ENCODE measurements around the gene OLA1.

Gene OLA1

GRCh38 chr2:174124181-174124580 lies 124.2 kb downstream of the OLA1 start:
- DNase-seq: no peak
- intact Hi-C loops (cut with DNase I): no loop called here

DNA sequence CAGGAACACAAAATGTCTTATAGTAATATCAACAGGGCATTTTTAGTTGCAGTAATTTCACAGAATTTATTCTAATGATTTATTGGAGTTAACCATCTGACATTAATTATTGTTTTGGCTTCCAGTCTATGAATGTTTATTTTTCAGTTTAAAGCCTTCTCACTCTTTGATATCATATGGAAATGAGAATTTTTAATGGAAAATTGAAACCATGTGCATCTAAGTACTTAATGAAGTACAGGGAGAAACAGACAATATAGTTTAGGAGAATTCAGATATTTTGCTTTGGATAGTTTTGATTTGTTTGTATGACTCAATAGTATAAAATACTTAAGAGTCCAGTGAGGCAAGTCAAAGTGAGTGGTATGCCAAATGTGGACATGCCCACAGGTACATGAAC lies 126.1 kb downstream of the OLA1 start:
- intact Hi-C loops (cut with DNase I): no loop called here

DNA sequence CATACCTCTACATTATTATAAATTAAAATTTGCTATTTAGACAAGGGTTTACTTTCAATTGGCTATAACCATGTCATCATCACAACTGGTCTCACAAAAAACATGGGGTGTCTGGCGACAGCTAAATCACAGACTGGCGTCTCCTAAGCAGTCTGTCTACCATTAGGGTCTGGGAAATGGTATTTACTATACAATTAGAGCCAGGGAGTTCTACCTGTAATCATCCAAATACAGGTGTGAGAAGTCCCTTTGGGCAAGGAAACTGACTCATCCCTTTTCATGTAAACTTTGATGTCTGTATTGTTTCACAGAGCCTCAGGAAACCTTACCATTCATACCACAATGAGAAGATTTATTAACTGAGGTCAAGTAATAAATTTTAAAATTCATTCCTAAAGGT lies 126.7 kb downstream of the OLA1 start:
- no peak for DNase-seq
- intact Hi-C loops (cut with DNase I): no loop called here

More for the DNA sequence above, 126.1 kb downstream of the OLA1 start:
- DNase-seq: no peak

- DNase-seq: no peak
- intact Hi-C loops (cut with DNase I): no loop called here
Observed at GRCh38 chr2:174121175-174121574, 127.2 kb downstream of the OLA1 start.

DNA sequence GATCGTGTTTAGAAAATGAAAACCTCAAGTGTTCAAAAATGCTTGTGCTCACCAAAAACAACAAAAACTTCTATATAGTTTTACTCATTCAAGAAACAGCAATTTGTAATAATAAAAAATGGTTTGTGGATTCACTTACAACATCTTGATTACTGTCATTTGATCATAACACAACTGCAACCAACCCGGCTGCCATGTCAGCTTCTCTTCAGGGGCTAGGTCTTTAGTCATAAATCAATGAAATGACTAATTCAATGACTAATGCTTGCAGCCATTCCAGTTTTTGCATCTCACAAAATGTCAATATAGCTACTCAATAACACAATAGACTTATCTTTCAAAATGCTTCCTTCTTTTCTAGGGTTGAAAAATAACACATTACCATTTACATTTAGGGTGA lies 128.0 kb downstream of the OLA1 start:
- intact Hi-C loops (cut with DNase I): no loop called here

DNA sequence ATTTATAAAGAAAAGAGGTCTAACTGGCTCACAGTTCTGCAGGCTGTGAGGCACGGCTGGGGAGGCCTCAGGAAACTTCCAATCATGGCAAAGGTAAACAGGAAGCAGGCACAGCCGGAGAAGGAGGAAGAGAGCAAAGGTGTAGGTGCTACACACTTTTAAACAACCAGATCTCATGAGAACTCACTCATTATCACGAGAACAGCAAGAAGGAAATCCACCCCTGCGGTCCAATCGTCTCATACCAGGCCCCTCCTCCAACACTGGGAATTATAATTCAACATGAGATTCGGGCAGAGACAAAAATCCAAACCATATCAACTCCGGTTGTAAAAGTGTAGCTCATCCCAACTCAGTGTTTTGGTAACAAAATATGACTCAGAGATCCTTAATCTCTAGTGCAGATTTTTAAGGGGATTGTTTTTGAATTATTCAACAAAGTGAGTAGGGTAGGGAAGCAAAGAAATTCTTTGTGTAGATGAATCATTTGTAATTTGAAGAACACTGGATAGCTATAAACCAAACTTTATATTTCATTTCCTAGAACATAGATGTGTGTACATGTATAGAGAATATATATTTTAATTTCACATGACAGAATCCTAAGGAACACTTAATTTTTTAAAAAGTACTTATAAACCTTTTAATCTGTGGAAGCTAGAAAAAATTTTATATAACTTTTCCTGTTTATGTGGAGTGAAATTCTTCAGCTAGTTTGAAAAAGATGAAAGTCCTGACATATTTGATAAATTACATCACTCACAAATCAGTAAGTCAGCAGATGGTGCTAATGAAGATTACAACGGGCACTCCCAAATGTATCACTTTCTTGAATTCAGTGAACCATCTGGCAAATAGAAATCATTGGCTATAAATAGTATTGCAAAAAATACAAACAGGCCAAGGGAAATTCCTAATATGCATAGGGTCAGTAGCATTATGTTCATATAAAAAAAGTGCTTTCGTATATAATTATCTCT lies 130.1 kb downstream of the OLA1 start:
- DNase-seq: no peak
- intact Hi-C loops (cut with DNase I): no loop called here

More for the DNA sequence above, 128.0 kb downstream of the OLA1 start:
- DNase-seq: no peak

DNA sequence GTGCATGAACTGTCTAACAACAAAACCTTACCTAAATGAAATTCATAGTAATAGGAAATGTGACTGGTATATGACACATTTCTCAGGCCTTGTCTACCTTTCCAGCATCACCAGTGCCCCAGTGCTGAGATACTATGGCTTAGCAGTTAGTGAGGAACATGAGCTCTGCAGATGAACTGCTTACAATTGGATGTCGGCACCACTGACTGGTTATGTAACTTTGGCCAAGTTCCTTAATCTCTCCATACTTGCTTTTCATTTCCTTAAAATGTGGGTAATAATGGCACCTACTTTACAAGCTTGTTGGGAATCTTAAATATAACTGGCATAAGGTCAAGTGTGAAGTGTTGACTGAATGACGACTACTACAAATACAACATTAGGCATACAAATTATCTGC lies 136.3 kb downstream of the OLA1 start:
- no peak for DNase-seq
- intact Hi-C loops (cut with DNase I): no loop called here

GRCh38 chr2:174108579-174108978 lies 139.8 kb downstream of the OLA1 start:
- intact Hi-C loops (cut with DNase I): no loop called here
- no peak for DNase-seq

- intact Hi-C loops (cut with DNase I): no loop called here
- no peak for DNase-seq
Observed at GRCh38 chr2:174106736-174107135, 141.6 kb downstream of the OLA1 start.

DNA sequence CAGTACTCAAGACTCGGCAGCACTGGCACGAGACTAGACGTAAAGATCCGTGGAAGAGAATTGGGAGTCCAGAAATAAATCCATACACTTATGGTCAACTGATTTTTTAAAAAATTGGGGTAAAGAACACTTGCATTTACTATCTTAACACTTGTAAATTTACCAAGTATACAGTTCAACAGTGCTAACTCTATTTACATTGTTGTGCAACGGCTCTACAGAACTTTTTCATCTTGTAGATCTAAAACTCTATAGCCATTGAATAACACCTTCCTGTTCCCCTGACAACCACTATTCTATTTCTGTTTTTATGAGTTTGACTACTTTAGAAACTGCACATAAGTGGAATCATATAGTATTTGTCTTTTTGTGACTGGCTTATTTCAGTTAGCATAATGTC lies 153.8 kb downstream of the OLA1 start:
- intact Hi-C loops (cut with DNase I): no loop called here
- DNase-seq: no peak

DNA sequence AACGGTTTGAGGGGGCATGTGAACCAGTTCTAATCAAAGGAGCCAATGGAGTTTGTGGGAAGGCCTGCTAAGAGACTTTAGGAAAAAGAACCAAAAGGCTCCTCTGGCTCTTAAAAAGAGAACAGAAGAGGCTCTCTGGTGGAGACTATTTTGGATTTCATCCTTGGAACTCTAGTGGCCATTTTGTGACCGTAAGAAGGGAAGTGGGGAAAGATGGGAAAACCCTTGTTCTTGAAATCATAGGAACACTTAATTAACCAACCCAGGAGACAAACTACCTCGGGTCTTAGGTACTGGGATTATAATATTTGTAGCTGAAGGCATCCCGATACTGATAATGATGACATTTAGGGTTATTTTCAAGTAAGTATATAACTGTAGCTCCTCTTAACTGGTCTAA lies 157.9 kb downstream of the OLA1 start:
- intact Hi-C loops (cut with DNase I): no loop called here
- DNase-seq: no peak

DNA sequence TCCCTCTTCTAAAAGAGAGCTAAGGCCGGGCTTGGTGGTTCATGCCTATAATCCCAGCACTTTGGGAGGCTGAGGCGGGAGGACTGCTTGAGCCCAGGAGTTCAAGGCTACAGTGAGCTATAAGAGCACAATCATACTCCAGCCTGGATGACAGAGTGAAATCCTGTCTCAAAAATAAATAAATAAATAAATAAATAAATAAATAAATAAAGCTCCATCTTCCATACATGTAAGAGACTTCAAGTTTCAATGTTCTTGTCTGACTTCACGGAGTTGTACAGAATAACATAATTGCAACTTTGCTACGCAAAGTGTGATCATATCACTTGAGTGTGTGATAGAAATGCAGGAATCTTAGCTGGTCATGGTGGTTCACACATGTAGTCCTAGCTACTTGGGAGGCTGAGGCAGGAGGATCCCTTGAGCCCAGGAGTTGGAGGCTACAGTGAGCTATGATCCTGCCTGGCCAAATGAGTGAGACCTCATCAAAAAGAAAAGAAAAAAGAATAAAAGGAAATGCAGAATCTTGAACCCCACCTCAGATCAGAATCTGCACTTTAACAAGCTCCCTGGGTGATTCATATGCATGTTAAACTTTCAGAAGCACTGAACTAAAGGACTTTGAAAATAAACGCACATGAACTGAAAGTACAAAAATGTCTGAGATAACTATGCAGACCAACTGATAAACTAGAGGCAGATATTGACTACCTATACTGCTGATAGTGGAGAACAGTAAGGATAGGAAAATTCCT lies 159.4 kb downstream of the OLA1 start:
- no peak for DNase-seq

GRCh38 chr2:174086708-174087107 lies 161.6 kb downstream of the OLA1 start:
- intact Hi-C loops (cut with DNase I): no loop called here
- no peak for DNase-seq

More for the DNA sequence above, 159.4 kb downstream of the OLA1 start:
- intact Hi-C loops (cut with DNase I): no loop called here

DNA sequence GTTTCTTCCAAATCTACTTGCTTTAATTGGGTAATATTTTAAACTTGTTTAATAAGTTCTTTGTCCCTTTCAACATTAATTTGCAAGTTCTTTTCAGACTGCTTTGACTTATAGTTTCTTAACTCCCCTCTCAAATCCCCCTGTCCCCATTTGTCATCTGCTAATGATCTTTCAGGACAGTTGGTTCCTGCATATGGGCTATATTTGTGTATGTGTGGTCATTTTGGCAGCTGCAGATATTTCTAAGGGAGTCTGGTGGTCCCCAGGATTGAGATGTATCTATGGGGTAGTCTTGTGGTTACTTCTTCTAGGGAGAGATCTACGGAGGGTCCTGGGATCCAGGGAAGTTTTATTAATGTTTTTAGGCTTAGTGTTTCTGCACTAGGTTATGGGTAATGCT lies 162.6 kb downstream of the OLA1 start:
- no peak for DNase-seq
- intact Hi-C loops (cut with DNase I): no loop called here

DNA sequence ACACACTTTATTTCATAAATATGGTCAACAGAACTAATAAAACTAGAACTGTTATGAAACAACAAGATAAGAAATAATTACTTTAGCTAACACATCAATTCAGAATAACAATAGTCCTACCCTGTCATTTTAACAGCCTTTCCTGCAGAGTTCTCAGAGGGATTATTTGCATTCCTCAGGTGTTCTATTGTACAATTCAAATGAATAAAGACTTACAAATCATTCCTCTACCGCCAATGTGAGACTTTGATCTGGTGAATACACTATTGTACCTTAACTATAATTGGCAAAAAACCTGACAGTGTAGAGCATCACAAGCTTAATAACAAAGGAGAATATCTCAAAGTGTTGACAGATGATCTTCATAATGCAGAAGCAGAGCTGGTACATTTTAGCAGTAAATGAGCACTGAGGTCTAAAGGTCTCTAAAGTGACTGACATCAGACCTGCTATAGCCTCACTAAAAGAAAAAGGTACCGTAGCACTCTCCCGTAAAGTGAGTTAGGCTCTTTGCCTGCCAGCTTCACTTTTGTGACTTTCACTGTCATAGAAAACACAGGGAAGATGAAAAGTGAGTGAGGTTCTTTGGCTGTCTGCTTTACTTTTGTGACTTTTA lies 164.4 kb downstream of the OLA1 start:
- no peak for DNase-seq
- intact Hi-C loops (cut with DNase I): no loop called here

DNA sequence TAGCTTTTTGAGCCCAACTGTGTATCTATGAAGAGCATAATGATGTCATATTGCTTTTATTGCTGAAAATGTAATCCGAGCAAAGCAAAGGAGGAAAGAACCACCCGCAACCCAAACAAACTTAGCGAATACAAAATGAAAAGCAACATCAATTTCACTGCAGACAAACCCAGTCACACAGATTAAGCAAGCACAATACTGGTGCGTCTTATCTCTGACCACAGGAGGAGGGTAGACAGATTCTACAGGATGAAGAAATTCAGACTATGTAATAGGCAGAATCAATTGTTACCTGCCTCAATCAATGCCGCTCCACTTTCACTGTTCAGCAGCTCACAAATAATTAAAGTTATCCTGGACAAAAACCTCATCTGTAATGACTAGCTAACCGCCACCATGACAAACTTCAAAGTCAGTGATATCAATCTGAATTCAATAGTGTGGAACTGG lies 167.6 kb downstream of the OLA1 start:
- no peak for DNase-seq
- intact Hi-C loops (cut with DNase I): no loop called here

DNA sequence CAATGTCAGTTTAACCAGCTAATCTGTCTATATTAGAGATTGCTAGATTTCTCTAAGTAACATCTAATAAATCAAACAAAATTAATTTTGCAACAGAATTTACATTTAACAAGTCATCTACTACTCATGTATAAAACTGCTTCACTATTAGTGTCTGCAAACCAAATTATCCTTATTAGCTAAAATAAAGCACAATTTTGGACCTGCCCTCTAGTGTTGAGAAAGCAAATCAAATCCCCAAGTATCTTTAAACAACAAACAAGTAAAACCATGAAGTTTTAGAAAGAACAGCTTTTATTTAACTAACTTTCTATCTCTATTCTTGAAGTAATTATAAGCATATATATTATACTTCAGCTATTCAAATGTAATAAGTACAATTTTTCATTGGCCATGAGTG lies 170.1 kb downstream of the OLA1 start:
- intact Hi-C loops (cut with DNase I): no loop called here
- no peak for DNase-seq

DNA sequence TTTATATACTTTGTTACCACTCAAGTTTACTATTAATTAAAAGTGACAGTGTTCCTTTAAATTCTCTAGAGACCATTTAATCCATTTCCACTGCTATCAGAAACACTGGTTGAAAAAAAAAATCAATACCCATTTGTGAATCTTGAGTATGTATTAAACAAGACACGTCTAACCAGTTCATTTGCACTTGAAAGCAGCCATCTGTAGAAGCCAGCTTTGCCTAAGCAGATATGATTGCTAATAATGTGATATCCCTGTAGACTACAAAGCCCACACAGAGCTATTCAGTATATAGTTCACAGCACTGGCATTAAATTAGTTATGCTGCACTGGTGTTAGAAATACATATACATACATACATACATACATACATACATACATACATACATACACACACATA lies 171.4 kb downstream of the OLA1 start:
- intact Hi-C loops (cut with DNase I): no loop called here
- no peak for DNase-seq

- intact Hi-C loops (cut with DNase I): no loop called here
- DNase-seq: no peak
Observed at GRCh38 chr2:174076040-174076439, 172.3 kb downstream of the OLA1 start.

- intact Hi-C loops (cut with DNase I): no loop called here
Observed at GRCh38 chr2:174074831-174075230, 173.5 kb downstream of the OLA1 start.

DNA sequence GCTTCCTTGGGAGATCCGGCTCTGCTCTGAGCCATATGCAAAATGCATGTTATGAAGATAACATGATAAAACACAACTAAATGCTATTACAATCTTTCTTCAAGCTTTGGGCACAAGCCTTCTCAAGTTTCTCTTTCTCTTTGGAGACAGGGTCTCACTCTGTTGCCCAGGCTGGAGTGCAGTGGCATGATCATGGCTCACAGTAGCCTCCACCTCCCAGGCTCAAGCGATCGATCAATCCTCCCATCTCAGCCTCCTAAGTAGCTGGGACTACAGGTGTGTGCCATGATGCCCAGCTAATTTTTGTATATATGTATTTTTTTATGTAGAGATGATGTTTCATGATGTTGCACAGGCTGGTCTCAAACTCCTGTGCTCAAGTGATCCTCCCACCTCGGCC lies 175.5 kb downstream of the OLA1 start:
- DNase-seq: no peak
- intact Hi-C loops (cut with DNase I): no loop called here

More at GRCh38 chr2:174074831-174075230, 173.5 kb downstream of the OLA1 start:
- DNase-seq: no peak
